Gastrocnemius medialis (tissue), 4 donors: ENCODE results near the gene SLC1A2. TPM values are rescaled to one million over a fixed set of nuclear protein-coding genes. Genes with fewer than 3 reads are reported as not detected.

Experiments
- ATAC-seq, 2 donors: fragments of 150-250 bp; one replicate each; pipeline ENCODE4 v1.9.1; 2016
- DNase-seq, 2 donors: peaks; one replicate each; pipeline ENCODE4 v3.0.0-alpha.2; 2019
- H3K27ac ChIP-seq, 4 donors: fragments of 200-600 bp; sonication (generic); 1 replicate in 1 of 4; 2 replicates in 3 of 4; pipeline ENCODE4 v1.5.1; 2016 to 2018; ENCODE audit warnings: mild to moderate bottlenecking in 2 of 4, moderate library complexity in 1 of 4
- H3K27me3 ChIP-seq, 3 donors: fragments of 200-600 bp; sonication (generic) in 2 of 3; 1 replicate in 1 of 3; 2 replicates in 2 of 3; pipeline versions ENCODE4 v1.5.1 to v1.6.0; 2016 to 2019; ENCODE audit warnings: mild to moderate bottlenecking in 1 of 3, moderate library complexity in 1 of 3
- H3K36me3 ChIP-seq, 2 donors: fragments of 200-600 bp; sonication (generic) in 1 of 2; one replicate each; pipeline ENCODE4 v1.5.1; 2017 to 2018
- H3K4me1 ChIP-seq, 2 donors: fragments of 200-600 bp; sonication (generic) in 1 of 2; one replicate each; pipeline ENCODE4 v1.5.1; 2016 to 2017; ENCODE audit warnings: mild to moderate bottlenecking in 2 of 2
- H3K4me3 ChIP-seq, 4 donors: fragments of 200-600 bp; sonication (generic) in 3 of 4; 1 replicate in 1 of 4; 2 replicates in 3 of 4; pipeline ENCODE4 v1.5.1; 2016 to 2019; ENCODE audit warnings: mild to moderate bottlenecking in 2 of 4
- H3K9me3 ChIP-seq, 3 donors: fragments of 200-600 bp; sonication (generic) in 2 of 3; 1 replicate in 1 of 3; 2 replicates in 2 of 3; pipeline ENCODE4 v1.5.1; 2016 to 2019
- CTCF ChIP-seq, 5 experiments: fragments of 450-650 bp in 3 of 5; fragments of 200-600 bp in 2 of 5; sonication (generic) in 2 of 5; IDR thresholded peaks in 4 of 5; conservative IDR thresholded peaks in 1 of 5; 1 replicate in 4 of 5; 2 replicates in 1 of 5; pipeline ENCODE4 v1.5.1; 2016 to 2019; ENCODE audit warnings: antibody characterized with exemption in 5 of 5, mild to moderate bottlenecking in 3 of 5, moderate library complexity in 3 of 5
- POLR2A ChIP-seq, 2 donors: fragments of 450-650 bp; IDR thresholded peaks; one replicate each; pipeline ENCODE4 v1.6.1; 2017; ENCODE audit warnings: antibody characterized with exemption in 2 of 2, mild to moderate bottlenecking in 2 of 2, moderate library complexity in 2 of 2
- in situ Hi-C, 4 donors: fragments of 200-750 bp; cut with MboI; loops; one replicate each; pipeline versions ENCODE4 v1.15.0 to v1.8.0; 2017; ENCODE audit warnings: low sequenced_read_pairs in 4 of 4
- intact Hi-C: fragments of 100-400 bp; cut with DNase I; formaldehyde crosslinking; loops from one replicate; pipeline ENCODE4 v1.15.1; 2023; ENCODE audit warnings: low total_unique reads
- total RNA-seq, 4 donors: library from RNA; depleted of rRNA; stranded (reverse); fragments of >200 nt; gene quantifications; one replicate each; pipeline versions ENCODE4 v1.1.0 to v1.2.3, GENCODE V29; 2016

The SLC1A2 gene
- total RNA-seq, 4 donors from 2014 or later: 0.15 to 1.1 (median 0.52) TPM

GRCh38 chr11:35292279-35292678, 127.1 kb downstream of the SLC1A2 start:
- Histone ChIP-seq H3K4me3 (no peak overlapping the region), H3K9me3 (no peaks in the 10 kb centered on the region), H3K4me1 (no peaks in the 10 kb centered on the region), H3K36me3 (no peaks in the 10 kb centered on the region), H3K27me3 (no peaks in the 10 kb centered on the region), H3K27ac (no peak overlapping the region)
- no peak for DNase-seq
- in situ Hi-C loops (no loop called here), intact Hi-C loops (no loop called here)
- no peak for ATAC-seq
- TF ChIP-seq POLR2A (IDR thresholded peaks at IDR 0.05) (no peak), CTCF (IDR thresholded peaks at IDR 0.05 in 4 of 5, conservative IDR thresholded peaks at IDR 0.05 in 1 of 5) (no peak)

- Histone ChIP-seq H3K4me1 (no peaks in the 10 kb centered on the region), H3K9me3 (no peaks in the 10 kb centered on the region), H3K36me3 (no peaks in the 10 kb centered on the region), H3K4me3 (no peak overlapping the region), H3K27ac (no peak overlapping the region), H3K27me3 (no peaks in the 10 kb centered on the region)
- intact Hi-C loops: no loop called here
- in situ Hi-C loops: no loop called here
- DNase-seq (no peak), ATAC-seq (no peak)
- TF ChIP-seq POLR2A (IDR thresholded peaks at IDR 0.05) (no peak), CTCF (IDR thresholded peaks at IDR 0.05 in 4 of 5, conservative IDR thresholded peaks at IDR 0.05 in 1 of 5) (no peak)
Measured at GRCh38 chr11:35290876-35291275, 128.5 kb downstream of the SLC1A2 start.

GRCh38 chr11:35289821-35290220, 129.5 kb downstream of the SLC1A2 start:
- Histone ChIP-seq H3K4me1 (no peaks in the 10 kb centered on the region), H3K27me3 (no peaks in the 10 kb centered on the region), H3K27ac (no peak overlapping the region), H3K9me3 (no peaks in the 10 kb centered on the region), H3K36me3 (no peaks in the 10 kb centered on the region), H3K4me3 (no peak overlapping the region)
- intact Hi-C loops (loop anchor here (10.0 kb wide), 1 partner anchor 55 kb away; no protein-coding TSS in a partner anchor), in situ Hi-C loops (no loop called here)
- DNase-seq (no peak), ATAC-seq (no peak)
- TF ChIP-seq CTCF (IDR thresholded peaks at IDR 0.05 in 4 of 5, conservative IDR thresholded peaks at IDR 0.05 in 1 of 5): no peak
- TF ChIP-seq POLR2A (IDR thresholded peaks at IDR 0.05): no peak

GRCh38 chr11:35288817-35289541, 130.4 kb downstream of the SLC1A2 start:
- Histone ChIP-seq H3K27me3 (no peaks in the 10 kb centered on the region), H3K27ac (no peak overlapping the region)
- intact Hi-C loops: loop anchor here (10.0 kb wide), 1 partner anchor 56 kb away; no protein-coding TSS in a partner anchor

More at GRCh38 chr11:35288817-35289541, 130.4 kb downstream of the SLC1A2 start:
- ATAC-seq (no peak), DNase-seq (no peak)
- TF ChIP-seq POLR2A (IDR thresholded peaks at IDR 0.05) (no peak), CTCF (IDR thresholded peaks at IDR 0.05 in 4 of 5, conservative IDR thresholded peaks at IDR 0.05 in 1 of 5) (no peak)
- in situ Hi-C loops: no loop called here
- no peak overlapping the region for H3K4me3 ChIP-seq
- no peaks in the 10 kb centered on the region for H3K4me1 ChIP-seq
- no peaks in the 10 kb centered on the region for H3K36me3 ChIP-seq
- no peaks in the 10 kb centered on the region for H3K9me3 ChIP-seq
